HG03103 (cell line): ENCODE results near the gene SNX32.

Experiments used
- ATAC-seq: cut with Tn5 transposase; IDR thresholded peaks from one replicate; pipeline ENCODE4 v1.9.1; 2021; ENCODE audit warnings: low read depth; ENCODE audit not compliant: unreplicated experiment

SNX32 gene

GRCh38 chr11:65796726-65797601, 36.8 kb upstream of the SNX32 start:
- ATAC-seq: no peak

- no peak for ATAC-seq
These were observed 36.1 kb upstream of the SNX32 start for GRCh38 chr11:65797711-65798110.

GRCh38 chr11:65798882-65799281, 34.9 kb upstream of the SNX32 start:
- ATAC-seq: no peak

- ATAC-seq: no peak
These were observed 32.4 kb upstream of the SNX32 start for GRCh38 chr11:65801153-65801987.

- ATAC-seq: no peak
These were observed 30.9 kb upstream of the SNX32 start for GRCh38 chr11:65802841-65803240.

GRCh38 chr11:65803797-65804492, 29.8 kb upstream of the SNX32 start:
- no peak for ATAC-seq

GRCh38 chr11:65806979-65807378, 26.8 kb upstream of the SNX32 start:
- no peak for ATAC-seq

GRCh38 chr11:65808744-65809341, 24.9 kb upstream of the SNX32 start:
- ATAC-seq: no peak

GRCh38 chr11:65809496-65809895, 24.3 kb upstream of the SNX32 start:
- ATAC-seq: no peak

GRCh38 chr11:65810046-65810868, 23.5 kb upstream of the SNX32 start:
- no peak for ATAC-seq

GRCh38 chr11:65811764-65812475, 21.8 kb upstream of the SNX32 start:
- ATAC-seq: no peak

- ATAC-seq: no peak
These were observed 19.4 kb upstream of the SNX32 start for GRCh38 chr11:65814131-65814985.

GRCh38 chr11:65814986-65815565, 18.7 kb upstream of the SNX32 start:
- no peak for ATAC-seq

- no peak for ATAC-seq
These were observed 17.1 kb upstream of the SNX32 start for GRCh38 chr11:65816696-65817095.

- ATAC-seq: no peak
These were observed 16.4 kb upstream of the SNX32 start for GRCh38 chr11:65817312-65817834.

- peak; percentile 76 for ATAC-seq
These were observed 15.7 kb upstream of the SNX32 start for GRCh38 chr11:65817835-65818680.

GRCh38 chr11:65821107-65821506, 12.7 kb upstream of the SNX32 start:
- ATAC-seq: no peak
